Caco-2 (cell line): ENCODE results near the gene TMF1. TPM values are rescaled to one million over a fixed set of nuclear protein-coding genes. Genes with fewer than 3 reads are reported as not detected.

Source experiments
- BruUV-seq: library from RNA; stranded (reverse); fragments of 400-500 nt; replicated peaks from 2 replicates; lab custom pipeline; 2021; lab: Mats Ljungman, UMichigan
- CTCF ChIA-PET: fragments of 300-600 bp; sonication (Branson Sonifier 250); formaldehyde crosslinking; loops from one replicate; lab custom pipeline; 2022; ENCODE audit warnings: antibody characterized with exemption; lab: Charles Lee
- POLR2A ChIA-PET: fragments of 300-600 bp; sonication (Branson Sonifier 250); formaldehyde crosslinking; loops from one replicate; lab custom pipeline; 2022; ENCODE audit warnings: antibody characterized with exemption; lab: Charles Lee
- DNase-seq, 2 experiments: peaks; one replicate each; pipeline versions ENCODE4 v3.0.0 to v3.0.0-alpha.2; 2020 to 2022
- H3K27me3 ChIP-seq: replicated peaks from 2 replicates; pipeline ENCODE4 v1.6.0; 2011; ENCODE audit warnings: low read length; ENCODE audit not compliant: control insufficient read depth, insufficient read depth
- H3K36me3 ChIP-seq: 2 replicates; pipeline ENCODE4 v1.5.1; 2011; ENCODE audit warnings: low read length; ENCODE audit not compliant: control insufficient read depth, insufficient read depth
- H3K4me1 ChIP-seq: fragments of 250-450 bp; sonication (Bioruptor Pico); 2 replicates; pipeline ENCODE4 v1.5.1; 2020; ENCODE audit warnings: mild to moderate bottlenecking
- H3K4me3 ChIP-seq: 2 replicates; pipeline ENCODE4 v1.5.1; 2011; ENCODE audit warnings: low read depth, mild to moderate bottlenecking, control low read depth, low read length
- H3K9me3 ChIP-seq: fragments of 250-450 bp; sonication (Bioruptor Pico); 2 replicates; pipeline ENCODE4 v1.5.1; 2020; ENCODE audit warnings: mild to moderate bottlenecking, moderate library complexity
- H3K27ac Mint-ChIP-seq: one replicate; pipeline ENCODE4 v1.8.0; 2022; ENCODE audit warnings: mixed read lengths; ENCODE audit not compliant: unreplicated experiment
- H3K27me3 Mint-ChIP-seq: one replicate; pipeline ENCODE4 v1.8.0; 2022; ENCODE audit warnings: mixed read lengths; ENCODE audit not compliant: insufficient read depth, unreplicated experiment
- H3K36me3 Mint-ChIP-seq: one replicate; pipeline ENCODE4 v1.8.0; 2022; ENCODE audit warnings: mild to moderate bottlenecking, mixed read lengths; ENCODE audit not compliant: insufficient read depth, unreplicated experiment
- H3K4me1 Mint-ChIP-seq: one replicate; pipeline ENCODE4 v1.8.0; 2022; ENCODE audit warnings: low read depth, mixed read lengths; ENCODE audit not compliant: unreplicated experiment
- H3K4me3 Mint-ChIP-seq: one replicate; pipeline ENCODE4 v1.8.0; 2022; ENCODE audit warnings: mild to moderate bottlenecking, moderate library complexity, mixed read lengths; ENCODE audit not compliant: unreplicated experiment
- H3K9me3 Mint-ChIP-seq: one replicate; pipeline ENCODE4 v1.8.0; 2022; ENCODE audit warnings: mixed read lengths; ENCODE audit not compliant: unreplicated experiment
- CTCF ChIP-seq, 2 experiments: fragments of 200-600 bp in 1 of 2; IDR thresholded peaks; 1 replicate in 1 of 2; 2 replicates in 1 of 2; pipeline versions ENCODE4 v1.5.1 to v1.8.0; 2011 to 2022; ENCODE audit warnings: antibody characterized with exemption in 1 of 2, control low read depth in 1 of 2, inconsistent platforms in 1 of 2, low read depth in 1 of 2, low read length in 1 of 2, mild to moderate bottlenecking in 1 of 2, moderate library complexity in 1 of 2; ENCODE audit not compliant: insufficient read depth in 1 of 2, severe bottlenecking in 1 of 2, unreplicated experiment in 1 of 2
- intact Hi-C: fragments of 100-400 bp; cut with micrococcal nuclease; formaldehyde crosslinking; loops from one replicate; pipeline ENCODE4 v1.10.0; 2022; ENCODE audit not compliant: unreplicated experiment
- total RNA-seq: library from RNA; stranded (reverse); gene quantifications from 2 replicates; pipeline ENCODE4 v1.2.3, GENCODE V29; 2022

TMF1 gene
- total RNA-seq, 1 experiment from 2014 or later, result 30.2 TPM

- peaks cover 8% of the 10 kb centered on the region for H3K4me1 ChIP-seq
- Mint-ChIP-seq H3K27ac (peak within 1 kb of the TSS; percentile 57), H3K27me3 (no peaks in the 10 kb centered on the region), H3K4me1 (peaks cover 23% of the 10 kb centered on the region), H3K36me3 (no peaks in the 10 kb centered on the region), H3K4me3 (peak within 1 kb of the TSS; percentile 85), H3K9me3 (no peaks in the 10 kb centered on the region)
- no peaks in the 10 kb centered on the region for H3K36me3 ChIP-seq
- no peaks in the 10 kb centered on the region for H3K9me3 ChIP-seq
- TF ChIP-seq CTCF (IDR thresholded peaks at IDR 0.05; ENCODE audit: insufficient read depth in 1 of 2, low read depth in 1 of 2, low read length in 1 of 2, severe bottlenecking in 1 of 2, unreplicated experiment in 1 of 2), result no peak
- ChIA-PET CTCF (no interaction called here), POLR2A (no interaction called here)
- intact Hi-C loops, result no loop called here
- peak; percentile 90 to 92 for DNase-seq
- H3K4me3 ChIP-seq, result peak within 1 kb of the TSS; percentile 92
- no peaks in the 10 kb centered on the region for H3K27me3 ChIP-seq
- no TSS peak for BruUV-seq
Measured at GRCh38 chr3:69084326-69085167, 32.4 kb upstream of the TMF1 start, which contains the start of gene ARL6IP5. Gene ARL6IP5 (plus strand): TSS chr3:69084937. CDS start chr3:69085048, 111 bp downstream.

GRCh38 chr3:69082805-69083204 is 30.7 kb upstream of the TMF1 start:
- no peaks in the 10 kb centered on the region for H3K27me3 ChIP-seq
- no peaks in the 10 kb centered on the region for H3K36me3 ChIP-seq
- H3K27ac Mint-ChIP-seq, result no peak overlapping the region
- no peak for TF ChIP-seq CTCF (IDR thresholded peaks at IDR 0.05; ENCODE audit: insufficient read depth in 1 of 2, low read depth in 1 of 2, low read length in 1 of 2, severe bottlenecking in 1 of 2, unreplicated experiment in 1 of 2)
- BruUV-seq, result no TSS peak
- no peaks in the 10 kb centered on the region for H3K9me3 Mint-ChIP-seq
- peaks cover 24% of the 10 kb centered on the region for H3K4me1 Mint-ChIP-seq
- H3K27me3 Mint-ChIP-seq, result no peaks in the 10 kb centered on the region
- no peaks in the 10 kb centered on the region for H3K36me3 Mint-ChIP-seq
- DNase-seq, result no peak
- no peaks in the 10 kb centered on the region for H3K9me3 ChIP-seq
- ChIA-PET CTCF (no interaction called here), POLR2A (no interaction called here)
- intact Hi-C loops, result no loop called here
- H3K4me3 Mint-ChIP-seq, result no peak overlapping the region
- H3K4me3 ChIP-seq, result no peak overlapping the region
- peaks cover 5% of the 10 kb centered on the region; the same call in 1 of the 2 replicates for H3K4me1 ChIP-seq

- no peak overlapping the region for H3K27ac Mint-ChIP-seq
- no peak for DNase-seq
- H3K4me3 Mint-ChIP-seq, result no peak overlapping the region
- ChIA-PET CTCF (no interaction called here), POLR2A (no interaction called here)
- Histone ChIP-seq H3K4me1 (peaks cover 5% of the 10 kb centered on the region; the same call in 1 of the 2 replicates), H3K36me3 (no peaks in the 10 kb centered on the region), H3K4me3 (no peak overlapping the region), H3K27me3 (no peaks in the 10 kb centered on the region), H3K9me3 (no peaks in the 10 kb centered on the region)
- H3K27me3 Mint-ChIP-seq, result no peaks in the 10 kb centered on the region
- TF ChIP-seq CTCF (IDR thresholded peaks at IDR 0.05; ENCODE audit: insufficient read depth in 1 of 2, low read depth in 1 of 2, low read length in 1 of 2, severe bottlenecking in 1 of 2, unreplicated experiment in 1 of 2), result no peak
- BruUV-seq, result no TSS peak
- peaks cover 24% of the 10 kb centered on the region for H3K4me1 Mint-ChIP-seq
- intact Hi-C loops, result no loop called here
- H3K36me3 Mint-ChIP-seq, result no peaks in the 10 kb centered on the region
- no peaks in the 10 kb centered on the region for H3K9me3 Mint-ChIP-seq
Measured at GRCh38 chr3:69082361-69082760, 30.2 kb upstream of the TMF1 start.
